ENCODE measurements around the gene MRPS9. TPM values are rescaled to one million over a fixed set of nuclear protein-coding genes. Genes with fewer than 3 reads are reported as not detected.

The MRPS9 gene
- total RNA-seq: 19.0 and 22.2 TPM in 2 replicates

DNA sequence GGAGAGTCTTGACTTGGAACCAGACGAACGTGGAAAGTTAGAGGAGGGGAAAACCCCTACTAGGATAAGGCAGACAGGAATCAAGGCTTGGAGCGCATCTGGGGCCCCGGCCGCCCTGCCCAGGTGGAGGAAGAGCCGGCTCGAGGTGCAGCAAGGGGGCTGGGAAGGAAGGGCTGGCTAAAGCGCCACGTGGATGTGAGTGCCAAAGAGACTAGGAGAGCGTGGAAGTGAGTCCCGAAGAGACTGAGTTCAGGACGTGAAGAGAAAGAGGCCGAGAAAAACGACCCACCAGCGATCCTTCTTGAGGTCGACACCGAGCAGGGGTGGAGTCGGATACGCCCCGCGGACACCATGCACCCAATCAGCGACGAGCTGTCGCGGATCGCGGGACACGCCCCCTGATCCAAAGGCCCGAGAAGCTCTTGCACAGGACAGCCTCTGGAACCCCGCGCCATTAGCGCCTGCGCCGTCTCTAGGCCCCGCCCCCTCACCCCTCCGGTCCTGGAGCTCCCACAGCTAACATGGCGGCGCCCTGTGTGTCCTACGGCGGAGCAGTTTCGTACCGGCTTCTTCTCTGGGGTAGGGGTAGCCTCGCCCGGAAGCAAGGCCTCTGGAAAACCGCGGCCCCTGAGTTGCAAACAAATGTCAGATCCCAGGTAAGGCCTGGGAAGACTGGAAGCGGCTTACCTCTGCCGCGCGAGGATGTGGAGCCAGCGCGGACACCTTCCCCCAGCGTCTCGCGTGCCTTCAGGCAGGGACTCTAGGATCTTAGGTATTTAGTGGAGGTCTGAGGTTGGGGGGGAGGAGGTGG lies at the start of gene MRPS9:
MRPS9 (plus strand) TSS at position 498 of the 811 bp plus-strand sequence; CDS start at position 522, 24 bp downstream.

Other genes starting within 250 kb of the MRPS9 start
- not detected in 2 replicates for gene POU3F3, start 184.0 kb upstream of the MRPS9 start, total RNA-seq
- not detected in 2 replicates for gene GPR45, start 203.7 kb downstream of the MRPS9 start, total RNA-seq